Fibroblast of lung (primary cell): ENCODE measurements around the gene HOXB1. TPM values are rescaled to one million over a fixed set of nuclear protein-coding genes. Genes with fewer than 3 reads are reported as not detected.

Experiments used
- DNase-seq, 2 donors: peaks; one replicate each; pipeline versions ENCODE4 v3.0.0 to v3.0.0-alpha.2; 2010; ENCODE audit warnings: low read depth in 2 of 2
- H2AFZ ChIP-seq: 2 replicates; pipeline ENCODE4 v1.5.1; 2012; ENCODE audit warnings: low read length, control low read depth, inconsistent platforms
- H3K27ac ChIP-seq: 2 replicates; pipeline ENCODE4 v1.5.1; 2011; ENCODE audit warnings: low read length, control low read depth; ENCODE audit not compliant: insufficient read depth
- H3K27me3 ChIP-seq: 2 replicates; pipeline ENCODE4 v1.5.1; 2011; ENCODE audit warnings: mild to moderate bottlenecking, low read length; ENCODE audit not compliant: control insufficient read depth, insufficient read depth
- H3K36me3 ChIP-seq: 2 replicates; pipeline ENCODE4 v1.5.1; 2011; ENCODE audit warnings: low read length; ENCODE audit not compliant: control insufficient read depth, insufficient read depth
- H3K4me1 ChIP-seq: 2 replicates; pipeline ENCODE4 v1.5.1; 2011; ENCODE audit warnings: low read length; ENCODE audit not compliant: control insufficient read depth, insufficient read depth; ENCODE audit errors: extremely low read depth
- H3K4me2 ChIP-seq: 2 replicates; pipeline ENCODE4 v1.5.1; 2011; ENCODE audit warnings: low read length, control low read depth; ENCODE audit not compliant: insufficient read depth; ENCODE audit errors: extremely low read depth
- H3K4me3 ChIP-seq, 4 experiments: fragments of 200-600 bp in 1 of 4; sonication (generic) in 1 of 4; replicated peaks in 1 of 4; 2 replicates each; pipeline ENCODE4 v1.5.1; 2011 to 2016; ENCODE audit warnings: low read length in 4 of 4, low read depth in 3 of 4, mild to moderate bottlenecking in 3 of 4, control low read depth in 2 of 4, inconsistent platforms in 1 of 4, mixed read lengths in 1 of 4; ENCODE audit not compliant: insufficient read depth in 1 of 4; ENCODE audit errors: control extremely low read depth in 1 of 4
- H3K79me2 ChIP-seq: 2 replicates; pipeline ENCODE4 v1.5.1; 2012; ENCODE audit warnings: mild to moderate bottlenecking, low read length, inconsistent platforms; ENCODE audit not compliant: control insufficient read depth, insufficient read depth
- H3K9ac ChIP-seq: 2 replicates; pipeline ENCODE4 v1.5.1; 2011; ENCODE audit warnings: mild to moderate bottlenecking, low read length, control low read depth; ENCODE audit not compliant: insufficient read depth
- H3K9me3 ChIP-seq: 2 replicates; pipeline ENCODE4 v1.5.1; 2012; ENCODE audit warnings: low read depth, low read length; ENCODE audit not compliant: control insufficient read depth, insufficient read depth
- H4K20me1 ChIP-seq: 2 replicates; pipeline ENCODE4 v1.5.1; 2011; ENCODE audit warnings: low read length; ENCODE audit not compliant: control insufficient read depth, insufficient read depth; ENCODE audit errors: extremely low read depth
- EZH2 ChIP-seq: IDR thresholded peaks from 2 replicates; pipeline ENCODE4 v1.5.1; 2012; ENCODE audit warnings: low read length, control low read depth, mild to moderate bottlenecking; ENCODE audit errors: missing control alignments
- polyA plus RNA-seq, 2 donors: library from polyadenylated mRNA; depleted of rRNA in 1 of 2; stranded (reverse) in 1 of 2; unstranded in 1 of 2; fragments of >200 nt; gene quantifications; 2 replicates each; pipeline ENCODE4 v1.2.1, GENCODE V29; 2011 to 2012; ENCODE audit warnings: missing spikeins in 1 of 2
- total RNA-seq: library from RNA; depleted of rRNA; stranded (reverse); fragments of >200 nt; gene quantifications from 2 replicates; pipeline ENCODE4 v1.2.1, GENCODE V29; 2014
- TF ChIP-seq, protein P1 (sequence below), 2 donors: IDR thresholded peaks in 1 of 2; conservative IDR thresholded peaks in 1 of 2; 1 replicate in 1 of 2; 2 replicates in 1 of 2; pipeline ENCODE4 v1.5.1; 2011 to 2012; ENCODE audit warnings: low read length in 2 of 2, control low read depth in 1 of 2, inconsistent platforms in 1 of 2, low read depth in 1 of 2, mild to moderate bottlenecking in 1 of 2

Gene HOXB1
- total and polyA plus RNA-seq, 2 donors (not counting 1 experiment from before 2014, with no cell fraction given): not detected

DNA sequence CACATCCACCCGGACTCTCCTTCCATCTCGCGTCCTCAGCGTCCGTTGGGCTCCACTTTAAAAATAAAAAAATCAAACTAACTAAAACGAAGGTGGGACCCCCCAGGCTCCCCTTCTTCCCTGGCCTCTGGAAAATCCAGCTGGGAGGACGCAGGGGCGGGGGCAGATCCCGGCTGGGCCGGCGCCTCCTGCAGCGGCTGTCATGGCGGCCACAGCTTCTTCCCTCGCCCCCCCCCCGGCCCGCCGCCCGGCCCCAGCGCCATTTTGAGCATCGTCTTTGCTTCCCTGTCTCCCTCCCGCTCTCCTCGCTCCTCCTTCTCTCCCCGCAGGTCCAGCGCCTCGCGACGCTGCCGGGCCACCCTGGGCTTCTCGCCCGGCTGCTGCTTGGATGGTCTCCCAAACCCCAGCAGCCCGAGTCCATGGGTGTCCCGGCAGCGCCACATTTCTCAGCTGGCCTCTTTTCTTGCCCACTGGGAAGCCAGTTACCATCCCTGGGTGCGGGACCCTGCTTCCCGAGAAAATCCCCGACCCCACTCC lies 10.8 kb upstream of the HOXB1 start:
- peak in 1 of 2 donors; percentile 85 for DNase-seq
- Histone ChIP-seq H3K4me1 (peaks cover 33% of the 10 kb centered on the region), H3K79me2 (peaks cover 67% of the 10 kb centered on the region), H3K9me3 (no peaks in the 10 kb centered on the region), H3K36me3 (peaks cover 8% of the 10 kb centered on the region), H3K27me3 (no peaks in the 10 kb centered on the region), H3K27ac (peak overlapping the region; percentile 97), H3K4me3 (peak overlapping the region; percentile 89 to 99 (median 90)), H3K4me2 (peak overlapping the region; percentile 82), H2AFZ (no peak overlapping the region), H4K20me1 (no peaks in the 10 kb centered on the region), H3K9ac (peak overlapping the region; percentile 90)
- no peak for TF ChIP-seq EZH2
- TF ChIP-seq, protein P1, sequence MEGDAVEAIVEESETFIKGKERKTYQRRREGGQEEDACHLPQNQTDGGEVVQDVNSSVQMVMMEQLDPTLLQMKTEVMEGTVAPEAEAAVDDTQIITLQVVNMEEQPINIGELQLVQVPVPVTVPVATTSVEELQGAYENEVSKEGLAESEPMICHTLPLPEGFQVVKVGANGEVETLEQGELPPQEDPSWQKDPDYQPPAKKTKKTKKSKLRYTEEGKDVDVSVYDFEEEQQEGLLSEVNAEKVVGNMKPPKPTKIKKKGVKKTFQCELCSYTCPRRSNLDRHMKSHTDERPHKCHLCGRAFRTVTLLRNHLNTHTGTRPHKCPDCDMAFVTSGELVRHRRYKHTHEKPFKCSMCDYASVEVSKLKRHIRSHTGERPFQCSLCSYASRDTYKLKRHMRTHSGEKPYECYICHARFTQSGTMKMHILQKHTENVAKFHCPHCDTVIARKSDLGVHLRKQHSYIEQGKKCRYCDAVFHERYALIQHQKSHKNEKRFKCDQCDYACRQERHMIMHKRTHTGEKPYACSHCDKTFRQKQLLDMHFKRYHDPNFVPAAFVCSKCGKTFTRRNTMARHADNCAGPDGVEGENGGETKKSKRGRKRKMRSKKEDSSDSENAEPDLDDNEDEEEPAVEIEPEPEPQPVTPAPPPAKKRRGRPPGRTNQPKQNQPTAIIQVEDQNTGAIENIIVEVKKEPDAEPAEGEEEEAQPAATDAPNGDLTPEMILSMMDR (conservative IDR thresholded peaks at IDR 0.05 in 1 of 2, IDR thresholded peaks at IDR 0.05 in 1 of 2; ENCODE audit: low read depth in 1 of 2, low read length in 2 of 2): no peak

DNA sequence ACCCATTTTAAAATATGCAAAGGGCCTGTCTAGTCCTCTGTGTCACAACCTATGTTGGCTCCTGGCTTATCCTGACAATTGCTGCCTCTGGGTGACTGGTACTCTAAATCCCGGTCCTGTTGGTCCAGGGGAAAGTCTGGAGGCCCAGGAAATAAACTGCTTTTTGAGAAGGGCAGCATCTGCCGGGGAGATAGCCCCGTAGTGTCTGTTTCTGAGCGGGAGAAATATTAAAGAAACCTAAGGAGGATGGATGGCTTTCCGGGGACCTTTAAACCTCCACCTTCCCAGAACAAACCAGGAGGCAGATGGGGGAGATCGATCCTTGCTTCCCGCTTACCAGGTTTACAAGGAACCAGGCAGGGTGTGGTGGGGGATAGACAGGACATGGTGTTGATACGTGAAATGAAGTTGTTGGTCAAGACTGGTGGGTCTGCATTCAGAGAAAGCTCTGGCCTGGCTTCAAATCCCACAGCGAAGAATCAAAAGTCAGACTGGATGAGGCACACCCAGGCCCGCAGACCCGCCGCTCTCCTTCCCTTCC lies 10.3 kb upstream of the HOXB1 start:
- H3K4me2 ChIP-seq: peak overlapping the region; percentile 82

DNA sequence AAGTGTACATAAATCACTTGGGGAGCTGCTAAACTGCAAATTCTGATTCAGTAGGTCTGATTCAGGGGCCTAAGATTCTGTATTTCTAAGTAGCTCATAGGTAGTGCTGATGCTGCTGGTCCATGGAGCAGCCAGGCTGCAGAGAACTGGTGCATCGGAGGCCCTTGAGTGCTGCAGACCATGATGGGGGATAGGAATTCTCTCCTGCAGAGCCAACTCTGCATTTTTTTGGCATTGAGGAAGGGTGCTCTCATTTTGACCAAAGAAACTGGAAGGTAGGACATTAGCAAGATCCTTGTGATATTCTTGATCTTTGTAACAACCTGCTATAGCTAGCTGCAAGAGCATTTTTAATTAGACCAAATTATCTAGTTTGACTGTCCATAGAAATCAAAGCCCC lies 9.4 kb upstream of the HOXB1 start:
- no peak overlapping the region for H2AFZ ChIP-seq
- peak overlapping the region; percentile 82 for H3K4me2 ChIP-seq
- H3K9ac ChIP-seq: no peak overlapping the region
- peak; percentile 32 to 77 for DNase-seq
- H3K36me3 ChIP-seq: peaks cover 8% of the 10 kb centered on the region
- peaks cover 53% of the 10 kb centered on the region for H3K79me2 ChIP-seq
- peaks cover 26% of the 10 kb centered on the region for H3K4me1 ChIP-seq
- no peaks in the 10 kb centered on the region for H3K9me3 ChIP-seq
- no peaks in the 10 kb centered on the region for H3K27me3 ChIP-seq
- TF ChIP-seq, protein P1 (conservative IDR thresholded peaks at IDR 0.05 in 1 of 2, IDR thresholded peaks at IDR 0.05 in 1 of 2; ENCODE audit: low read depth in 1 of 2, low read length in 2 of 2): no peak
- TF ChIP-seq EZH2: no peak
- peak overlapping the region in 2 of 4 experiments; percentile 90 to 99 for H3K4me3 ChIP-seq
- no peaks in the 10 kb centered on the region for H4K20me1 ChIP-seq
- peak overlapping the region; percentile 34 for H3K27ac ChIP-seq

More for the DNA sequence above, 10.3 kb upstream of the HOXB1 start:
- H3K4me3 ChIP-seq: peak overlapping the region; percentile 34 to 99 (median 90)
- peaks cover 62% of the 10 kb centered on the region for H3K79me2 ChIP-seq
- TF ChIP-seq, protein P1 (conservative IDR thresholded peaks at IDR 0.05 in 1 of 2, IDR thresholded peaks at IDR 0.05 in 1 of 2; ENCODE audit: low read depth in 1 of 2, low read length in 2 of 2): no peak
- no peak for TF ChIP-seq EZH2
- DNase-seq: peak in 1 of 2 donors; percentile 60
- H3K27ac ChIP-seq: peak overlapping the region; percentile 97
- H2AFZ ChIP-seq: no peak overlapping the region
- no peaks in the 10 kb centered on the region for H4K20me1 ChIP-seq
- H3K9ac ChIP-seq: peak overlapping the region; percentile 90
- H3K36me3 ChIP-seq: peaks cover 8% of the 10 kb centered on the region
- H3K9me3 ChIP-seq: no peaks in the 10 kb centered on the region
- H3K4me1 ChIP-seq: peaks cover 33% of the 10 kb centered on the region
- H3K27me3 ChIP-seq: no peaks in the 10 kb centered on the region
